HepG2 (cell line): ENCODE results near the gene PIKFYVE. TPM values are rescaled to one million over a fixed set of nuclear protein-coding genes. Genes with fewer than 3 reads are reported as not detected.

Source experiments
- ELK4 ChIP-seq: sonication (generic); formaldehyde crosslinking; IDR thresholded peaks from 2 replicates; pipeline ENCODE4 v1.9.0; 2021; ENCODE audit warnings: missing genetic modification reagents, borderline replicate concordance
- GABPA ChIP-seq, 2 experiments: IDR thresholded peaks; 2 replicates each; pipeline ENCODE4 v1.6.1; 2011 to 2016; ENCODE audit warnings: low read depth in 2 of 2, low read length in 1 of 2, missing biosample characterization in 1 of 2, missing genetic modification characterization in 1 of 2
- HDAC2 ChIP-seq: sonication (generic); formaldehyde crosslinking; IDR thresholded peaks from 2 replicates; pipeline ENCODE4 v1.4.0; 2020; ENCODE audit warnings: missing genetic modification reagents
- IKZF5 ChIP-seq: IDR thresholded peaks from 2 replicates; pipeline ENCODE4 v1.6.1; 2018; ENCODE audit warnings: missing genetic modification reagents, mild to moderate bottlenecking, missing compliant biosample characterization
- PHF5A ChIP-seq: IDR thresholded peaks from one replicate; pipeline ENCODE4 v1.6.1; 2018; ENCODE audit warnings: low read depth, missing genetic modification reagents; ENCODE audit not compliant: unreplicated experiment
- REXO4 ChIP-seq: sonication (generic); formaldehyde crosslinking; IDR thresholded peaks from 2 replicates; pipeline ENCODE4 v1.8.0; 2022; ENCODE audit warnings: missing genetic modification reagents, mild to moderate bottlenecking, borderline replicate concordance
- SAP130 ChIP-seq: IDR thresholded peaks from 2 replicates; pipeline ENCODE4 v1.6.1; 2016; ENCODE audit warnings: low read depth
- SRF ChIP-seq: IDR thresholded peaks from 2 replicates; pipeline ENCODE4 v1.6.1; 2011; ENCODE audit warnings: mild to moderate bottlenecking, low read depth, low read length, moderate library complexity
- ZKSCAN1 ChIP-seq: fragments of 150-350 bp; IDR thresholded peaks from 2 replicates; pipeline ENCODE4 v1.6.1; 2014; ENCODE audit warnings: low read length
- ZNF292 ChIP-seq: sonication (generic); formaldehyde crosslinking; IDR thresholded peaks from 2 replicates; pipeline ENCODE4 v1.8.1; 2022; ENCODE audit warnings: mild to moderate bottlenecking, low read depth, missing genetic modification reagents, borderline replicate concordance
- ZNF337 ChIP-seq: sonication (generic); formaldehyde crosslinking; IDR thresholded peaks from 2 replicates; pipeline ENCODE4 v1.5.1; 2020; ENCODE audit warnings: missing genetic modification reagents, low read depth, mild to moderate bottlenecking, borderline replicate concordance
- ZNF562 ChIP-seq: sonication (generic); formaldehyde crosslinking; IDR thresholded peaks from 2 replicates; pipeline ENCODE4 v1.8.0; 2022; ENCODE audit warnings: missing genetic modification reagents, borderline replicate concordance
- ZNF619 ChIP-seq: sonication (generic); formaldehyde crosslinking; IDR thresholded peaks from 2 replicates; pipeline ENCODE4 v1.4.0; 2020; ENCODE audit warnings: mild to moderate bottlenecking, missing genetic modification reagents
- ZNF780A ChIP-seq: sonication (generic); formaldehyde crosslinking; IDR thresholded peaks from 2 replicates; pipeline ENCODE4 v1.8.0; 2022; ENCODE audit warnings: mild to moderate bottlenecking, missing genetic modification reagents, moderate library complexity
- ZSCAN29 ChIP-seq: sonication (generic); formaldehyde crosslinking; conservative IDR thresholded peaks from 2 replicates; pipeline ENCODE4 v1.4.0; 2020; ENCODE audit warnings: mild to moderate bottlenecking, missing genetic modification reagents
- polyA plus RNA-seq, 8 experiments: library from polyadenylated mRNA; depleted of rRNA in 3 of 8; stranded (reverse) in 7 of 8; unstranded in 1 of 8; fragments of >200 nt; fragmentation: Illumina TruSeq in 4 of 8; extraction: Trizol in 4 of 8; gene quantifications; 2 replicates each; pipeline versions ENCODE4 v1.2.1 to v1.2.3, GENCODE V29; 2011 to 2016; ENCODE audit warnings: low read depth in 4 of 8, missing spikeins in 1 of 8, mixed read lengths in 1 of 8; ENCODE audit not compliant: insufficient read depth in 1 of 8
- total RNA-seq, 5 experiments: library from RNA; depleted of rRNA; stranded (reverse); fragments of >200 nt; fragmentation: Illumina TruSeq; extraction: Trizol; gene quantifications; 2 replicates each; pipeline ENCODE4 v1.2.3, GENCODE V29; 2016; ENCODE audit warnings: low read depth in 1 of 5
- TF ChIP-seq, protein P1 (sequence below): sonication (generic); formaldehyde crosslinking; conservative IDR thresholded peaks from 2 replicates; pipeline ENCODE4 v1.4.0; 2020; ENCODE audit warnings: mild to moderate bottlenecking, missing genetic modification reagents, moderate library complexity

PIKFYVE gene
- total and polyA plus RNA-seq, 2 of the 13 experiments (the other 11 are each of a cell fraction or from before 2014, with no cell fraction given): 20.2 to 21.7 TPM

- TF ChIP-seq, protein P1, sequence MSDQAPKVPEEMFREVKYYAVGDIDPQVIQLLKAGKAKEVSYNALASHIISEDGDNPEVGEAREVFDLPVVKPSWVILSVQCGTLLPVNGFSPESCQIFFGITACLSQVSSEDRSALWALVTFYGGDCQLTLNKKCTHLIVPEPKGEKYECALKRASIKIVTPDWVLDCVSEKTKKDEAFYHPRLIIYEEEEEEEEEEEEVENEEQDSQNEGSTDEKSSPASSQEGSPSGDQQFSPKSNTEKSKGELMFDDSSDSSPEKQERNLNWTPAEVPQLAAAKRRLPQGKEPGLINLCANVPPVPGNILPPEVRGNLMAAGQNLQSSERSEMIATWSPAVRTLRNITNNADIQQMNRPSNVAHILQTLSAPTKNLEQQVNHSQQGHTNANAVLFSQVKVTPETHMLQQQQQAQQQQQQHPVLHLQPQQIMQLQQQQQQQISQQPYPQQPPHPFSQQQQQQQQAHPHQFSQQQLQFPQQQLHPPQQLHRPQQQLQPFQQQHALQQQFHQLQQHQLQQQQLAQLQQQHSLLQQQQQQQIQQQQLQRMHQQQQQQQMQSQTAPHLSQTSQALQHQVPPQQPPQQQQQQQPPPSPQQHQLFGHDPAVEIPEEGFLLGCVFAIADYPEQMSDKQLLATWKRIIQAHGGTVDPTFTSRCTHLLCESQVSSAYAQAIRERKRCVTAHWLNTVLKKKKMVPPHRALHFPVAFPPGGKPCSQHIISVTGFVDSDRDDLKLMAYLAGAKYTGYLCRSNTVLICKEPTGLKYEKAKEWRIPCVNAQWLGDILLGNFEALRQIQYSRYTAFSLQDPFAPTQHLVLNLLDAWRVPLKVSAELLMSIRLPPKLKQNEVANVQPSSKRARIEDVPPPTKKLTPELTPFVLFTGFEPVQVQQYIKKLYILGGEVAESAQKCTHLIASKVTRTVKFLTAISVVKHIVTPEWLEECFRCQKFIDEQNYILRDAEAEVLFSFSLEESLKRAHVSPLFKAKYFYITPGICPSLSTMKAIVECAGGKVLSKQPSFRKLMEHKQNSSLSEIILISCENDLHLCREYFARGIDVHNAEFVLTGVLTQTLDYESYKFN: 0 out of 2 replicates have a peak, but pooled peaks have one; percentile 24
- TF ChIP-seq ZNF780A (no peak), ZNF562 (CRISPR knock-in tag) (no peak), ELK4 (0 out of 2 replicates have a peak, but pooled peaks have one; percentile 46), REXO4 (CRISPR knock-in tag) (no peak), IKZF5 (CRISPR knock-in tag) (peak; percentile 66; the same call in 1 of the 2 replicates), SAP130 (CRISPR knock-in tag) (peak; percentile 84), ZNF619 (CRISPR knock-in tag) (peak; percentile 11; the same call in 1 of the 2 replicates), SRF (peak; percentile 11; the same call in 1 of the 2 replicates), HDAC2 (CRISPR knock-in tag) (peak; percentile 74), ZKSCAN1 (no peak), GABPA (IDR thresholded peaks at IDR 0.05; ENCODE audit: low read depth, low read length) (no peak), GABPA (CRISPR knock-in tag; IDR thresholded peaks at IDR 0.05; ENCODE audit: low read depth) (peak; percentile 39), ZNF292 (CRISPR knock-in tag) (no peak), ZSCAN29 (CRISPR knock-in tag) (no peak), PHF5A (CRISPR knock-in tag) (peak; percentile 34), ZNF337 (CRISPR knock-in tag) (no peak; the same call in 1 of the 2 replicates)
Observed at GRCh38 chr2:208254871-208255556, 11.0 kb upstream of the PIKFYVE start, which contains the start of gene IDH1 (continued).
